Body of pancreas (tissue), 4 donors: ENCODE results near the gene PNPLA2.

Source experiments
- POLR2A ChIP-seq, 3 donors: fragments of 450-650 bp; IDR thresholded peaks; one replicate each; pipeline ENCODE4 v1.6.1; 2016; ENCODE audit warnings: antibody characterized with exemption in 3 of 3, mild to moderate bottlenecking in 2 of 3
- TF ChIP-seq, protein P1 (sequence below), 7 experiments: fragments of 450-650 bp in 4 of 7; fragments of 200-600 bp in 3 of 7; sonication (generic) in 3 of 7; IDR thresholded peaks; one replicate each; pipeline ENCODE4 v1.5.1; 2016 to 2019; ENCODE audit warnings: antibody characterized with exemption in 7 of 7

DNA sequence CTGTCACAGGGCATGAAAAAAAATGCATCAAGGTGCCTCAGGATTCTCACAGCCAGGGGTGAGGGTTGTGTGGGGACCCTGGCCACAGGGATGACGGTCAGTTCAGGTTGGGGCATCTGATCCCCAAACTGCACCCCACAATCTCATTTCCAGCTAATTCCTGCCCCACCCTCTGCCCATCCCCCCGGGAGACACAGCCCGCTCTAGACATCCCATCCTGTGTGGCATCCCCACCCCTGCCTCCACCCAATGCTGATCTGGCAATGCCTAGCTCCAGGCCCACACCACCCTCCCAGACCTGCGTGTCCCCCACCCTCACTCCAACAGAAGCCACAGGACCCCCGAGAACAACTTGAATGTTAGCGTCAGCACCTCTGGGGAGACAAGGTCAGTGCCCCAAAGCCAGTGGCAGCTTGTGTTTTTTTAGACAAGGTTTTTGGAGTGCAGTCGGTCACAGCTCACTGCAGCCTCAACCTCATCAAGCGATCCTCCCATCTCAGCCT, 49.2 kb downstream of the PNPLA2 start:
- TF ChIP-seq, protein P1, sequence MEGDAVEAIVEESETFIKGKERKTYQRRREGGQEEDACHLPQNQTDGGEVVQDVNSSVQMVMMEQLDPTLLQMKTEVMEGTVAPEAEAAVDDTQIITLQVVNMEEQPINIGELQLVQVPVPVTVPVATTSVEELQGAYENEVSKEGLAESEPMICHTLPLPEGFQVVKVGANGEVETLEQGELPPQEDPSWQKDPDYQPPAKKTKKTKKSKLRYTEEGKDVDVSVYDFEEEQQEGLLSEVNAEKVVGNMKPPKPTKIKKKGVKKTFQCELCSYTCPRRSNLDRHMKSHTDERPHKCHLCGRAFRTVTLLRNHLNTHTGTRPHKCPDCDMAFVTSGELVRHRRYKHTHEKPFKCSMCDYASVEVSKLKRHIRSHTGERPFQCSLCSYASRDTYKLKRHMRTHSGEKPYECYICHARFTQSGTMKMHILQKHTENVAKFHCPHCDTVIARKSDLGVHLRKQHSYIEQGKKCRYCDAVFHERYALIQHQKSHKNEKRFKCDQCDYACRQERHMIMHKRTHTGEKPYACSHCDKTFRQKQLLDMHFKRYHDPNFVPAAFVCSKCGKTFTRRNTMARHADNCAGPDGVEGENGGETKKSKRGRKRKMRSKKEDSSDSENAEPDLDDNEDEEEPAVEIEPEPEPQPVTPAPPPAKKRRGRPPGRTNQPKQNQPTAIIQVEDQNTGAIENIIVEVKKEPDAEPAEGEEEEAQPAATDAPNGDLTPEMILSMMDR (IDR thresholded peaks at IDR 0.05), result no peak
- no peak for TF ChIP-seq POLR2A (IDR thresholded peaks at IDR 0.05)
